Astrocyte of the cerebellum (primary cell): Measurements from ENCODE around the gene IQCK.

Experiments used
- DNase-seq: peaks from one replicate; pipeline ENCODE4 v3.0.0-alpha.2; 2011; ENCODE audit warnings: low read depth
- H3K4me3 ChIP-seq: 2 replicates; pipeline ENCODE4 v1.5.1; 2011; ENCODE audit warnings: mild to moderate bottlenecking, low read depth, low read length, moderate library complexity
- in situ Hi-C: cut with HindIII; loops from 2 replicates; pipeline ENCODE4 v1.10.0; 2017; ENCODE audit warnings: low sequenced_read_pairs
- TF ChIP-seq, protein P1 (sequence below): IDR thresholded peaks from 2 replicates; pipeline ENCODE4 v1.5.1; 2012; ENCODE audit warnings: low read length, low read depth, moderate library complexity, mild to moderate bottlenecking; ENCODE audit errors: missing control alignments

The IQCK gene

DNA sequence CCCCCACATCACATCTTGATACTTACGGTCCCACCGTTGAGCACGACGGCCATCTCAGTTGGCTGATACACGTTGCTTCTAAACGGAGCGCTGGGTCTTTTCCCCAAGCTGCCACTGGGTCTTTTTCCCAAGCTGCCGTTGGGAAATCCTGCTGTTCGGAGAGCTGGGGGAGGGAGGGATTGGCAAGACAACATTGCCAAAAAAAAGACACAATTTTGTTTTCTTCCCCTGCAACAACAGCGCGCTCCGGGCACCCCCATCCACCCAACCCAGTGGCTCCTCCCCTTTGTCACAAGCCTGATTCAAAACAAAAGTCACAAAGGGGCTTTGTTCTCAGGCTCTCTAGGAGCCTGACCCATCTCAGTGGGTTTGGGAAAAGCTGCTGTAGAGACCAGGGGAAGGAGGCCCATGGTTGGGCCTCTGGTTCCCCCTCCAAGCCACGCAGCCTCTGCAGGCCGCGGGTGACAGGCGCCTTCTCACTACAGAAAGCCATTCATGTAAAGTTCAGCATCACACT is 143.8 kb downstream of the IQCK start:
- H3K4me3 ChIP-seq, result no peak overlapping the region
- TF ChIP-seq, protein P1, sequence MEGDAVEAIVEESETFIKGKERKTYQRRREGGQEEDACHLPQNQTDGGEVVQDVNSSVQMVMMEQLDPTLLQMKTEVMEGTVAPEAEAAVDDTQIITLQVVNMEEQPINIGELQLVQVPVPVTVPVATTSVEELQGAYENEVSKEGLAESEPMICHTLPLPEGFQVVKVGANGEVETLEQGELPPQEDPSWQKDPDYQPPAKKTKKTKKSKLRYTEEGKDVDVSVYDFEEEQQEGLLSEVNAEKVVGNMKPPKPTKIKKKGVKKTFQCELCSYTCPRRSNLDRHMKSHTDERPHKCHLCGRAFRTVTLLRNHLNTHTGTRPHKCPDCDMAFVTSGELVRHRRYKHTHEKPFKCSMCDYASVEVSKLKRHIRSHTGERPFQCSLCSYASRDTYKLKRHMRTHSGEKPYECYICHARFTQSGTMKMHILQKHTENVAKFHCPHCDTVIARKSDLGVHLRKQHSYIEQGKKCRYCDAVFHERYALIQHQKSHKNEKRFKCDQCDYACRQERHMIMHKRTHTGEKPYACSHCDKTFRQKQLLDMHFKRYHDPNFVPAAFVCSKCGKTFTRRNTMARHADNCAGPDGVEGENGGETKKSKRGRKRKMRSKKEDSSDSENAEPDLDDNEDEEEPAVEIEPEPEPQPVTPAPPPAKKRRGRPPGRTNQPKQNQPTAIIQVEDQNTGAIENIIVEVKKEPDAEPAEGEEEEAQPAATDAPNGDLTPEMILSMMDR, result no peak
- in situ Hi-C loops, result no loop called here

GRCh38 chr16:19863990-19864389 is 145.9 kb downstream of the IQCK start:
- no peak for DNase-seq
- in situ Hi-C loops, result no loop called here
- H3K4me3 ChIP-seq, result no peak overlapping the region
- TF ChIP-seq, protein P1, result no peak

More for the DNA sequence above, 143.8 kb downstream of the IQCK start:
- no peak for DNase-seq

DNA sequence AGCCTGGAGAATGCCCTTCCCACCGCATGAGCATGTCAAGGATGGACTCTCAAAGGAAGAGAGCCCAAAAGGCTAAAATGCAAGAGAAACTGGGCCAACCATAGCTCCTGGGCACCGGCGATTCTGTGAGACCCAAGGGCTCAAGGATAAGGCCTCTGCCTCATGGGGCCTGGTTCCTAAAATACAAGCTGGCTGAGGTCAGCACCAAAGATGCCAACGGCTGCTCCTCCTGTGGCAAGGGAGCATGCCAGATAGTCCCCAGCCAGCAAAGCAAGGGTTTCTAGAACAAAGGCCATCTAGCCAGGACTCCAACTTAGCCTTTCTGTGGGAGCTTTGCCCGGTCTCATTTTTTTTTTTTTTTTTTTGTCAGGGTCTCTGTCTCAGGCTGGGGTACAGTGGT is 146.5 kb downstream of the IQCK start:
- no peak for DNase-seq
- in situ Hi-C loops, result no loop called here
- TF ChIP-seq, protein P1, result no peak

DNA sequence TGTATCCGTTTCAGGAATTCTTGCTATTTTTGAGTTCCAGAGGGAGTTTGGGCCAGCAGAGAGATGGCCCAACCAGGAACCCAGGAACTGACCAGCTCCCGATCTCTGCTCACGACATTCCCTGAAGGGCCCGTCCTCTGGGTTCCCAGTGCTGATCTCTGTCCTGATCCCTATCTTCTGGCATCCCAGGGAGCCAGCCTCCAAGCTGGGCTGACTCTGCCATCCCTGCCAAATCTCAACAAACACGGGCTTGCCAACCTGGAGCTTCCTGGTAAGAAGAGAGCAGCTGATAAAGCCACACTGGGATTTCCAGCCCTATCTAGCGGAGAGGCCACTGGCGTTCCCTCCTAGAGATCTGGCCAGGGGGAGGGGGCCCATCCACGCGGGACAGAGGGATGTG is 150.3 kb downstream of the IQCK start:
- TF ChIP-seq, protein P1, result no peak
- no peak for DNase-seq
- no peak overlapping the region for H3K4me3 ChIP-seq
- in situ Hi-C loops, result no loop called here

More for the DNA sequence above, 146.5 kb downstream of the IQCK start:
- H3K4me3 ChIP-seq, result no peak overlapping the region

DNA sequence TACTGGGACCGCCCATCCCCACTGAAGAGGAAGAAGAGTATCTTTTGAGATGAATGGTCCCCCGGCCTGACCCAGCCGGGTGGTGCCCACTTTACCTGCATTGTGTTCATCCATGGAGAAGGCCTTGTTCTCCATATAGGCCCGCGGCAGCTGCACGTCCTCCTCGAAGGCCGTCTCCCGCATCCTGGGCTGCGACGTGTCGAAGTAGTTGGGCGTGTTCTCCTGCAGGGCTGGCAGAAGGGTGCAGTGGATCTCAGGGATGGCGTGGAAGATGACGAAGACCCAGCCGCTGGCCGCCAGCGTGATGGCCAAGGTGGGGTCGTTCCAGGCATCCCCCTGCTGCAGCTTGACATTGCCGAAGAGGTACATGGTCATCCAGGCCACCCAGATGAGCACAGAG is 153.7 kb downstream of the IQCK start:
- TF ChIP-seq, protein P1, result no peak
- in situ Hi-C loops, result no loop called here
- no peak overlapping the region for H3K4me3 ChIP-seq
- DNase-seq, result no peak

- H3K4me3 ChIP-seq, result no peak overlapping the region
- in situ Hi-C loops, result no loop called here
- DNase-seq, result no peak
- TF ChIP-seq, protein P1, result no peak
These were observed 154.2 kb downstream of the IQCK start for GRCh38 chr16:19872179-19872863.
